B cell (primary cell): ENCODE measurements around the gene C2orf92. TPM values are rescaled to one million over a fixed set of nuclear protein-coding genes. Genes with fewer than 3 reads are reported as not detected.

Experiments used
- ATAC-seq: fragments of 200-7000 bp; cut with Tn5 transposase; one replicate; pipeline ENCODE4 v1.10.0; 2021; ENCODE audit warnings: low read depth, mild to moderate bottlenecking, moderate number of reproducible peaks, moderate library complexity
- CTCF ChIA-PET: fragments of 350-600 bp; sonication (Branson Sonifier 250); formaldehyde crosslinking; loops from one replicate; lab custom pipeline; 2021; ENCODE audit warnings: antibody characterized with exemption, inconsistent platforms; lab: Charles Lee
- POLR2A ChIA-PET: fragments of 350-600 bp; sonication (Branson Sonifier 250); formaldehyde crosslinking; loops from one replicate; lab custom pipeline; 2021; ENCODE audit warnings: antibody characterized with exemption; lab: Charles Lee
- DNase-seq: peaks from one replicate; pipeline ENCODE4 v3.0.0; 2013
- H2AFZ ChIP-seq: 2 replicates; pipeline ENCODE4 v1.6.1; 2012; ENCODE audit warnings: mild to moderate bottlenecking, low read depth, low read length; ENCODE audit not compliant: insufficient read depth, poor library complexity, severe bottlenecking
- H3K27ac ChIP-seq, 2 donors: 1 replicate in 1 of 2; 2 replicates in 1 of 2; pipeline ENCODE4 v1.5.1; 2012 to 2013; ENCODE audit warnings: low read length in 2 of 2, mild to moderate bottlenecking in 2 of 2, moderate library complexity in 1 of 2
- H3K27me3 ChIP-seq, 4 experiments: fragments of 200-600 bp in 1 of 4; sonication (generic) in 1 of 4; replicated peaks in 1 of 4; 1 replicate in 2 of 4; 2 replicates in 2 of 4; pipeline versions ENCODE4 v1.6.1 to v1.7.0; 2013 to 2016; ENCODE audit warnings: low read length in 3 of 4, mild to moderate bottlenecking in 2 of 4, mixed read lengths in 1 of 4, moderate library complexity in 1 of 4; ENCODE audit not compliant: insufficient read depth in 4 of 4, control insufficient read depth in 3 of 4; ENCODE audit errors: control extremely low read depth in 1 of 4
- H3K36me3 ChIP-seq, 2 experiments: replicated peaks in 1 of 2; 1 replicate in 1 of 2; 2 replicates in 1 of 2; pipeline versions ENCODE4 v1.6.1 to v1.7.1; 2013; ENCODE audit warnings: low read length in 1 of 2; ENCODE audit not compliant: insufficient read depth in 2 of 2, control insufficient read depth in 1 of 2; ENCODE audit errors: control extremely low read depth in 1 of 2, extremely low read depth in 1 of 2
- H3K4me1 ChIP-seq, 2 donors: fragments of 200-600 bp in 1 of 2; sonication (generic) in 1 of 2; 1 replicate in 1 of 2; 2 replicates in 1 of 2; pipeline versions ENCODE4 v1.5.1 to v1.6.1; 2013 to 2017; ENCODE audit warnings: low read length in 2 of 2; ENCODE audit not compliant: control insufficient read depth in 2 of 2, insufficient read depth in 2 of 2
- H3K4me2 ChIP-seq: replicated peaks from 2 replicates; pipeline ENCODE3; 2012; ENCODE audit warnings: mild to moderate bottlenecking, low read depth, low read length; ENCODE audit not compliant: poor library complexity, severe bottlenecking
- H3K4me3 ChIP-seq, 5 experiments: fragments of 200-600 bp in 1 of 5; sonication (generic) in 1 of 5; 1 replicate in 3 of 5; 2 replicates in 2 of 5; pipeline versions ENCODE4 v1.5.1 to v1.7.0; 2011 to 2016; ENCODE audit warnings: low read length in 4 of 5, mild to moderate bottlenecking in 4 of 5, low read depth in 2 of 5, control low read depth in 1 of 5, moderate library complexity in 1 of 5; ENCODE audit not compliant: insufficient read depth in 1 of 5; ENCODE audit errors: control extremely low read depth in 1 of 5, extremely low read depth in 1 of 5
- H3K79me2 ChIP-seq: fragments of 200-600 bp; sonication (generic); one replicate; pipeline ENCODE4 v1.6.0; 2016; ENCODE audit warnings: low read length; ENCODE audit not compliant: control insufficient read depth, insufficient read depth
- H3K9ac ChIP-seq: fragments of 200-600 bp; sonication (generic); 2 replicates; pipeline ENCODE4 v1.6.1; 2017; ENCODE audit warnings: mild to moderate bottlenecking, low read length, moderate library complexity
- H3K9me3 ChIP-seq, 3 donors: one replicate each; pipeline versions ENCODE4 v1.6.1 to v1.7.1; 2013; ENCODE audit warnings: low read length in 2 of 3; ENCODE audit not compliant: control insufficient read depth in 2 of 3, insufficient read depth in 1 of 3; ENCODE audit errors: control extremely low read depth in 1 of 3
- H4K20me1 ChIP-seq: 2 replicates; pipeline ENCODE4 v1.6.0; 2012; ENCODE audit warnings: mild to moderate bottlenecking, low read length; ENCODE audit not compliant: insufficient read depth, control insufficient read depth, poor library complexity, severe bottlenecking
- H3K27ac Mint-ChIP-seq: one replicate; pipeline ENCODE4 v1.8.0; 2021; ENCODE audit warnings: mixed read lengths
- H3K27me3 Mint-ChIP-seq: one replicate; pipeline ENCODE4 v1.8.0; 2021; ENCODE audit warnings: mixed read lengths
- H3K4me1 Mint-ChIP-seq: one replicate; pipeline ENCODE4 v1.8.0; 2021; ENCODE audit warnings: mixed read lengths
- H3K4me3 Mint-ChIP-seq: one replicate; pipeline ENCODE4 v1.8.0; 2021; ENCODE audit warnings: mixed read lengths
- H3K9me3 Mint-ChIP-seq: one replicate; pipeline ENCODE4 v1.8.0; 2022; ENCODE audit warnings: mixed read lengths; ENCODE audit not compliant: insufficient read depth
- CTCF ChIP-seq: fragments of 200-600 bp; IDR thresholded peaks from one replicate; pipeline ENCODE4 v1.8.0; 2022; ENCODE audit warnings: antibody characterized with exemption, mild to moderate bottlenecking
- EZH2 ChIP-seq: IDR thresholded peaks from 2 replicates; pipeline ENCODE4 v1.6.1; 2012; ENCODE audit warnings: borderline replicate concordance, low read depth, mild to moderate bottlenecking, moderate library complexity, low read length; ENCODE audit not compliant: insufficient read depth, poor library complexity, severe bottlenecking
- WGBS: methylation state at CpG from one replicate; pipeline ENCODE4 v1.1.5; 2013; ENCODE audit warnings: missing lambda C conversion rate; ENCODE audit not compliant: insufficient coverage; 5-methylcytosine and 5-hydroxymethylcytosine counted together
- intact Hi-C: fragments of 100-400 bp; cut with micrococcal nuclease; formaldehyde crosslinking; loops from one replicate; pipeline ENCODE4 v1.10.0; 2022
- polyA plus RNA-seq: library from polyadenylated mRNA; depleted of rRNA; stranded (reverse); fragments of >200 nt; gene quantifications from 2 replicates; pipeline ENCODE4 v1.2.3, GENCODE V29; 2012
- total RNA-seq, 2 donors: library from RNA; stranded (reverse); fragments of 120-200 nt in 1 of 2; gene quantifications; 1 replicate in 1 of 2; 2 replicates in 1 of 2; pipeline versions ENCODE4 v1.2.3 to v1.2.4, GENCODE V29; 2013 to 2022

The C2orf92 gene
- total and polyA plus RNA-seq, 2 donors (not counting 1 experiment from before 2014, with no cell fraction given) = 15.3 to 18.9 TPM

DNA sequence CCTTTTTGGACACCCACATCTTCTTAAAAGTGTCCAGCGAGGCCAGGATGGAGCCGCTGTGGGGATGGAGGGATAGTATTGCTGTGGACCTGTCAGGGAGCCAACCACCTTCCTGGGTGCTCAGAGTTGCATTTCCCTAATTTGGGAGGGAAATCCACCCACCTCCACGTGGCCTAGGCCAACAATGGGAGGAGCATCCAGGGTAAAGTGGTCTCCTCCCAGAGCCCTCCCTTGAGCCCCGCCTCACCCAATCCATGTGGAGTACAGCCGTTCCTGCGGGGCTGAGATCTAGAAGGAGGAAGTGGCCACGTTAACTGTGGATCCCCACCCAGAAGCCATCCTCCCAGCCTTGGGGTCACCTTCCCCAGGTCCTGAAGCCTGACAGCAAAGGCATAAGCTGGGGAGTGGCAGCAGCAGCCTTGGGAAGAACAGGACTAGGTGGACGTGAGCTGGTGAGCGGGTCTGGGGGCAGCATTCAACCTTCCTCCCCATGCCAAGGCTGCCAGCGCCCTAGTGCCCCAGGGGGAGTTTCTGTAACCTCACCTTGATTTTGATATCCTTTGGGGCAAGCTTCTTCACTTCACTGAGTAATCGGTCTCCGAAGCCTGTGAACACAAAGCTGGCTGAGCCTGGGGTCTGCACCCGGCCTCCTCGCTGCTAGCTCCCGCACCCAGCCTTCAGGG is 12.5 kb upstream of the C2orf92 start:
- Histone ChIP-seq H3K9ac (no peak overlapping the region), H3K9me3 (no peaks in the 10 kb centered on the region), H3K27me3 (no peaks in the 10 kb centered on the region), H2AFZ (no peak overlapping the region), H3K4me1 (peaks cover 7 to 12% of the 10 kb centered on the region in 2 donors), H3K27ac (no peak overlapping the region), H3K36me3 (peaks cover 0 to 35% of the 10 kb centered on the region in 2 experiments), H3K4me3 (no peak overlapping the region), H3K79me2 (peaks cover 23% of the 10 kb centered on the region), H3K4me2 (no peak overlapping the region), H4K20me1 (peaks cover 27% of the 10 kb centered on the region)
- TF ChIP-seq EZH2 = no peak
- H3K27ac Mint-ChIP-seq = no peak overlapping the region
- CTCF ChIA-PET = interaction anchor here (0.9 kb wide), 1 partner anchor 42 kb away, joined by 4 read pairs; no protein-coding TSS in a partner anchor
- peaks cover 17% of the 10 kb centered on the region for H3K4me1 Mint-ChIP-seq
- WGBS = 96% methylated on average over 13 of the region's 15 CpGs
- no peaks in the 10 kb centered on the region for H3K9me3 Mint-ChIP-seq
- POLR2A ChIA-PET = no interaction called here
- intact Hi-C loops = no loop called here
- H3K27me3 Mint-ChIP-seq = no peaks in the 10 kb centered on the region
- no peak for ATAC-seq
- no peak overlapping the region for H3K4me3 Mint-ChIP-seq
- no peak for DNase-seq

DNA sequence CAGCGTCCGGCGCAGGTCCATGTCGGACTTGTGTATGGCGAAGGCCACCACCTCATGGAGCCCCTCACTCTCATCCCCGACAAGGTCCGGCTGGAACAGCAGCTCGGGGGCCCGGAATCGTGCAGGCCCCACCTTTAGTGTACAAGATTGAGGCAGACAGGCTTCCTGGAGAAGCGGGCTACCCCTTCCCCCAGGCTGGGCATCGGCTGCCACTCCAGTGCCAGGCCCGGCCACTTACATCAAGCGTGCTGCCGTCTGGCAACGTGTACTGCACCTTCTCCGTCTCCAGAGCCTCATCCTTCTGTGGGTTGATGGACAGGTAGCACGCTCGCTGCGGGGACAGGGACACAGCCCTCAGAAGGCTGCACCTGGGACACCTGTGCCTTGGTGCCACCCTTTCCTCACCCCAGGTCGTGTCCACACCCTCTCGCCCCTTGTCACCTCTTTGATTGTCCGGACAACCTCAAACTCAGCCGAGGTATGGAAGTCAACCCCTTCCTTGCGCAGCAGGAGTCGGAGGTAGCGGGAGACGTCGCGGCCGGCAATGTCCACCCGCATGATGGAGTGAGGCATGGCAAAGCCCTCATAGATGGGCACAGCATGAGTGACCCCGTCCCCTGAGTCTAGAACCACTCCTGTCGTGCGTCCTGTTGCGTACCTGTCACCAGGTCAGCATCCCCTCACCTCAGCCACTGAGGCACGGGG is 11.4 kb upstream of the C2orf92 start:
- WGBS = 98% methylated on average over 37 of the region's 37 CpGs
- no peak overlapping the region for H3K27ac ChIP-seq
- Mint-ChIP-seq H3K27me3 (no peaks in the 10 kb centered on the region), H3K4me1 (peaks cover 28% of the 10 kb centered on the region), H3K27ac (no peak overlapping the region), H3K9me3 (no peaks in the 10 kb centered on the region), H3K4me3 (no peak overlapping the region)
- peaks cover 38% of the 10 kb centered on the region for H4K20me1 ChIP-seq
- H3K4me3 ChIP-seq = no peak overlapping the region
- DNase-seq (no peak), ATAC-seq (no peak)
- ChIA-PET POLR2A (interaction anchor here (0.6 kb wide), 1 partner anchor 72 kb away, joined by 9 read pairs; no protein-coding TSS in a partner anchor), CTCF (interaction anchor here (0.9 kb wide), 1 partner anchor 41 kb away, joined by 4 read pairs; no protein-coding TSS in a partner anchor)
- no peaks in the 10 kb centered on the region for H3K27me3 ChIP-seq
- TF ChIP-seq CTCF (no peak), EZH2 (no peak)
- H3K36me3 ChIP-seq = peaks cover 0 to 35% of the 10 kb centered on the region in 2 experiments
- no peak overlapping the region for H2AFZ ChIP-seq
- no peak overlapping the region for H3K9ac ChIP-seq
- peaks cover 17 to 23% of the 10 kb centered on the region in 2 donors for H3K4me1 ChIP-seq
- H3K79me2 ChIP-seq = peaks cover 34% of the 10 kb centered on the region
- intact Hi-C loops = no loop called here
- H3K4me2 ChIP-seq = no peak overlapping the region
- H3K9me3 ChIP-seq = no peaks in the 10 kb centered on the region
